ENCODE results near the gene GALK2.
"Not testable (repeated sequence)": the region's sequence is repeated elsewhere in the genome, so short reads cannot be mapped to it uniquely, and the experiment has no call there.

The GALK2 gene

GRCh38 chr15:49323207-49323606 lies 153.2 kb downstream of the GALK2 start:
- H3K27ac ChIP-seq (ENCODE audit: insufficient read depth, low read length, poor library complexity, severe bottlenecking), result no peak overlapping the region
- H3K4me3 ChIP-seq (ENCODE audit: insufficient read depth, low read depth, low read length, poor library complexity, severe bottlenecking), result no peak overlapping the region
- H3K36me3 ChIP-seq (ENCODE audit: control insufficient read depth, insufficient read depth, low read length), result peaks cover 22% of the 10 kb centered on the region
- no peaks in the 10 kb centered on the region for H3K27me3 ChIP-seq (replicated peaks; ENCODE audit: control insufficient read depth, insufficient read depth, low read length, poor library complexity, severe bottlenecking)
- no peaks in the 10 kb centered on the region for H3K9me3 ChIP-seq (ENCODE audit: control insufficient read depth, low read length)
- H3K4me1 ChIP-seq (ENCODE audit: control insufficient read depth, insufficient read depth, low read length, poor library complexity, severe bottlenecking), result no peaks in the 10 kb centered on the region
- DNase-seq, result no peak

GRCh38 chr15:49327927-49328326 lies 157.9 kb downstream of the GALK2 start:
- no peaks in the 10 kb centered on the region for H3K27me3 ChIP-seq (replicated peaks; ENCODE audit: control insufficient read depth, insufficient read depth, low read length, poor library complexity, severe bottlenecking)
- no peaks in the 10 kb centered on the region for H3K4me1 ChIP-seq (ENCODE audit: control insufficient read depth, insufficient read depth, low read length, poor library complexity, severe bottlenecking)
- no peak overlapping the region for H3K27ac ChIP-seq (ENCODE audit: insufficient read depth, low read length, poor library complexity, severe bottlenecking)
- H3K36me3 ChIP-seq (ENCODE audit: control insufficient read depth, insufficient read depth, low read length), result no peaks in the 10 kb centered on the region
- no peak for DNase-seq
- no peaks in the 10 kb centered on the region for H3K9me3 ChIP-seq (ENCODE audit: control insufficient read depth, low read length)
- no peak overlapping the region for H3K4me3 ChIP-seq (ENCODE audit: insufficient read depth, low read depth, low read length, poor library complexity, severe bottlenecking)

GRCh38 chr15:49328941-49329340 lies 158.9 kb downstream of the GALK2 start:
- H3K4me3 ChIP-seq (ENCODE audit: insufficient read depth, low read depth, low read length, poor library complexity, severe bottlenecking), result no peak overlapping the region
- no peaks in the 10 kb centered on the region for H3K36me3 ChIP-seq (ENCODE audit: control insufficient read depth, insufficient read depth, low read length)
- H3K4me1 ChIP-seq (ENCODE audit: control insufficient read depth, insufficient read depth, low read length, poor library complexity, severe bottlenecking), result no peaks in the 10 kb centered on the region
- H3K9me3 ChIP-seq (ENCODE audit: control insufficient read depth, low read length), result no peaks in the 10 kb centered on the region
- no peak for DNase-seq
- no peak overlapping the region for H3K27ac ChIP-seq (ENCODE audit: insufficient read depth, low read length, poor library complexity, severe bottlenecking)
- H3K27me3 ChIP-seq (replicated peaks; ENCODE audit: control insufficient read depth, insufficient read depth, low read length, poor library complexity, severe bottlenecking), result no peaks in the 10 kb centered on the region

GRCh38 chr15:49330166-49330565 lies 160.1 kb downstream of the GALK2 start:
- DNase-seq, result no peak
- Histone ChIP-seq H3K36me3 (ENCODE audit: control insufficient read depth, insufficient read depth, low read length) (no peaks in the 10 kb centered on the region), H3K27ac (ENCODE audit: insufficient read depth, low read length, poor library complexity, severe bottlenecking) (no peak overlapping the region), H3K4me3 (ENCODE audit: insufficient read depth, low read depth, low read length, poor library complexity, severe bottlenecking) (no peak overlapping the region), H3K9me3 (ENCODE audit: control insufficient read depth, low read length) (no peaks in the 10 kb centered on the region), H3K4me1 (ENCODE audit: control insufficient read depth, insufficient read depth, low read length, poor library complexity, severe bottlenecking) (no peaks in the 10 kb centered on the region), H3K27me3 (replicated peaks; ENCODE audit: control insufficient read depth, insufficient read depth, low read length, poor library complexity, severe bottlenecking) (no peaks in the 10 kb centered on the region)

- H3K9me3 ChIP-seq (ENCODE audit: control insufficient read depth, low read length), result no peaks in the 10 kb centered on the region
- DNase-seq, result no peak
- H3K4me3 ChIP-seq (ENCODE audit: insufficient read depth, low read depth, low read length, poor library complexity, severe bottlenecking), result no peak overlapping the region
- H3K27me3 ChIP-seq (replicated peaks; ENCODE audit: control insufficient read depth, insufficient read depth, low read length, poor library complexity, severe bottlenecking), result no peaks in the 10 kb centered on the region
- no peaks in the 10 kb centered on the region for H3K36me3 ChIP-seq (ENCODE audit: control insufficient read depth, insufficient read depth, low read length)
- no peaks in the 10 kb centered on the region for H3K4me1 ChIP-seq (ENCODE audit: control insufficient read depth, insufficient read depth, low read length, poor library complexity, severe bottlenecking)
- no peak overlapping the region for H3K27ac ChIP-seq (ENCODE audit: insufficient read depth, low read length, poor library complexity, severe bottlenecking)
Observed at GRCh38 chr15:49331442-49331841, 161.4 kb downstream of the GALK2 start.

- H3K9me3 ChIP-seq (ENCODE audit: control insufficient read depth, low read length), result no peaks in the 10 kb centered on the region
Observed at GRCh38 chr15:49331951-49332350, 161.9 kb downstream of the GALK2 start.

GRCh38 chr15:49339656-49340055 lies 169.6 kb downstream of the GALK2 start:
- no peaks in the 10 kb centered on the region for H3K4me1 ChIP-seq (ENCODE audit: control insufficient read depth, insufficient read depth, low read length, poor library complexity, severe bottlenecking)
- H3K4me3 ChIP-seq (ENCODE audit: insufficient read depth, low read depth, low read length, poor library complexity, severe bottlenecking), result no peak overlapping the region
- no peak for DNase-seq
- H3K36me3 ChIP-seq (ENCODE audit: control insufficient read depth, insufficient read depth, low read length), result no peaks in the 10 kb centered on the region
- no peaks in the 10 kb centered on the region for H3K9me3 ChIP-seq (ENCODE audit: control insufficient read depth, low read length)
- H3K27me3 ChIP-seq (replicated peaks; ENCODE audit: control insufficient read depth, insufficient read depth, low read length, poor library complexity, severe bottlenecking), result no peaks in the 10 kb centered on the region
- H3K27ac ChIP-seq (ENCODE audit: insufficient read depth, low read length, poor library complexity, severe bottlenecking), result no peak overlapping the region

More at GRCh38 chr15:49331951-49332350, 161.9 kb downstream of the GALK2 start:
- H3K27ac ChIP-seq (ENCODE audit: insufficient read depth, low read length, poor library complexity, severe bottlenecking), result no peak overlapping the region
- H3K4me1 ChIP-seq (ENCODE audit: control insufficient read depth, insufficient read depth, low read length, poor library complexity, severe bottlenecking), result no peaks in the 10 kb centered on the region
- H3K36me3 ChIP-seq (ENCODE audit: control insufficient read depth, insufficient read depth, low read length), result no peaks in the 10 kb centered on the region
- H3K4me3 ChIP-seq (ENCODE audit: insufficient read depth, low read depth, low read length, poor library complexity, severe bottlenecking), result no peak overlapping the region
- no peak for DNase-seq
- no peaks in the 10 kb centered on the region for H3K27me3 ChIP-seq (replicated peaks; ENCODE audit: control insufficient read depth, insufficient read depth, low read length, poor library complexity, severe bottlenecking)

GRCh38 chr15:49343546-49343945 lies 173.5 kb downstream of the GALK2 start:
- DNase-seq, result no peak
- no peaks in the 10 kb centered on the region for H3K4me1 ChIP-seq (ENCODE audit: control insufficient read depth, insufficient read depth, low read length, poor library complexity, severe bottlenecking)
- no peaks in the 10 kb centered on the region for H3K27me3 ChIP-seq (replicated peaks; ENCODE audit: control insufficient read depth, insufficient read depth, low read length, poor library complexity, severe bottlenecking)
- H3K27ac ChIP-seq (ENCODE audit: insufficient read depth, low read length, poor library complexity, severe bottlenecking), result no peak overlapping the region
- H3K9me3 ChIP-seq (ENCODE audit: control insufficient read depth, low read length), result no peaks in the 10 kb centered on the region
- no peak overlapping the region for H3K4me3 ChIP-seq (ENCODE audit: insufficient read depth, low read depth, low read length, poor library complexity, severe bottlenecking)
- H3K36me3 ChIP-seq (ENCODE audit: control insufficient read depth, insufficient read depth, low read length), result no peaks in the 10 kb centered on the region

- H3K27ac ChIP-seq (ENCODE audit: insufficient read depth, low read length, poor library complexity, severe bottlenecking); H3K4me3 ChIP-seq (ENCODE audit: insufficient read depth, low read depth, low read length, poor library complexity, severe bottlenecking); H3K36me3 ChIP-seq (ENCODE audit: control insufficient read depth, insufficient read depth, low read length); H3K4me1 ChIP-seq (ENCODE audit: control insufficient read depth, insufficient read depth, low read length, poor library complexity, severe bottlenecking); H3K27me3 ChIP-seq (replicated peaks; ENCODE audit: control insufficient read depth, insufficient read depth, low read length, poor library complexity, severe bottlenecking); DNase-seq; H3K9me3 ChIP-seq (ENCODE audit: control insufficient read depth, low read length): not testable (repeated sequence)
Observed at GRCh38 chr15:49354439-49354838, 184.4 kb downstream of the GALK2 start.

- DNase-seq, result no peak
- no peaks in the 10 kb centered on the region for H3K27me3 ChIP-seq (replicated peaks; ENCODE audit: control insufficient read depth, insufficient read depth, low read length, poor library complexity, severe bottlenecking)
- H3K4me3 ChIP-seq (ENCODE audit: insufficient read depth, low read depth, low read length, poor library complexity, severe bottlenecking), result no peak overlapping the region
- H3K9me3 ChIP-seq (ENCODE audit: control insufficient read depth, low read length), result no peaks in the 10 kb centered on the region
- H3K4me1 ChIP-seq (ENCODE audit: control insufficient read depth, insufficient read depth, low read length, poor library complexity, severe bottlenecking), result no peaks in the 10 kb centered on the region
- no peaks in the 10 kb centered on the region for H3K36me3 ChIP-seq (ENCODE audit: control insufficient read depth, insufficient read depth, low read length)
- no peak overlapping the region for H3K27ac ChIP-seq (ENCODE audit: insufficient read depth, low read length, poor library complexity, severe bottlenecking)
Observed at GRCh38 chr15:49361370-49361769, 191.3 kb downstream of the GALK2 start.

GRCh38 chr15:49366496-49366895 lies 196.4 kb downstream of the GALK2 start:
- Histone ChIP-seq H3K27me3 (replicated peaks; ENCODE audit: control insufficient read depth, insufficient read depth, low read length, poor library complexity, severe bottlenecking) (no peaks in the 10 kb centered on the region), H3K9me3 (ENCODE audit: control insufficient read depth, low read length) (no peaks in the 10 kb centered on the region), H3K4me3 (ENCODE audit: insufficient read depth, low read depth, low read length, poor library complexity, severe bottlenecking) (no peak overlapping the region), H3K4me1 (ENCODE audit: control insufficient read depth, insufficient read depth, low read length, poor library complexity, severe bottlenecking) (no peaks in the 10 kb centered on the region), H3K27ac (ENCODE audit: insufficient read depth, low read length, poor library complexity, severe bottlenecking) (no peak overlapping the region), H3K36me3 (ENCODE audit: control insufficient read depth, insufficient read depth, low read length) (no peaks in the 10 kb centered on the region)
- no peak for DNase-seq

All from effector memory CD4-positive, alpha-beta T cell (primary cell).